Naive B cell (primary cell): ENCODE results near the gene RNU1-2. TPM values are rescaled to one million over a fixed set of nuclear protein-coding genes. Genes with fewer than 3 reads are reported as not detected.
"Not testable (repeated sequence)": the region's sequence is repeated elsewhere in the genome, so short reads cannot be mapped to it uniquely, and the experiment has no call there.

Experiments used
- ATAC-seq, 2 donors: fragments of 150-1000 bp; cut with Tn5 transposase; 2 replicates each; pipeline ENCODE4 v1.10.0; 2021; ENCODE audit warnings: low read depth in 2 of 2, mild to moderate bottlenecking in 2 of 2, moderate library complexity in 2 of 2
- DNase-seq: peaks from one replicate; pipeline ENCODE4 v3.0.0; 2022
- H3K27ac Mint-ChIP-seq, 6 donors: one replicate each; pipeline ENCODE4 v1.8.0; 2020 to 2022; ENCODE audit warnings: mild to moderate bottlenecking in 6 of 6, mixed read lengths in 6 of 6, moderate library complexity in 5 of 6, inconsistent platforms in 2 of 6
- H3K27me3 Mint-ChIP-seq, 3 donors: one replicate each; pipeline ENCODE4 v1.8.0; 2021 to 2022; ENCODE audit warnings: mixed read lengths in 3 of 3, mild to moderate bottlenecking in 1 of 3
- H3K36me3 Mint-ChIP-seq, 2 donors: one replicate each; pipeline ENCODE4 v1.8.0; 2020 to 2022; ENCODE audit warnings: mixed read lengths in 2 of 2, inconsistent platforms in 1 of 2, mild to moderate bottlenecking in 1 of 2
- H3K4me1 Mint-ChIP-seq, 3 donors: one replicate each; pipeline ENCODE4 v1.8.0; 2020 to 2022; ENCODE audit warnings: mixed read lengths in 3 of 3, inconsistent platforms in 1 of 3, mild to moderate bottlenecking in 1 of 3, moderate library complexity in 1 of 3
- H3K4me3 Mint-ChIP-seq, 8 donors: one replicate each; pipeline ENCODE4 v1.8.0; 2020 to 2022; ENCODE audit warnings: mild to moderate bottlenecking in 8 of 8, mixed read lengths in 8 of 8, moderate library complexity in 8 of 8, inconsistent platforms in 2 of 8
- H3K9me3 Mint-ChIP-seq, 7 donors: one replicate each; pipeline ENCODE4 v1.8.0; 2020 to 2022; ENCODE audit warnings: mixed read lengths in 7 of 7, mild to moderate bottlenecking in 5 of 7, inconsistent platforms in 2 of 7, moderate library complexity in 1 of 7
- polyA plus RNA-seq, 6 donors: library from polyadenylated mRNA; unstranded; fragments of 300-500 nt; fragmentation: Illumina TruSeq; gene quantifications; one replicate each; pipeline ENCODE4 v1.2.3, GENCODE V29; 2021; ENCODE audit warnings: low read depth in 6 of 6

Gene RNU1-2
- polyA plus RNA-seq, 6 donors from 2014 or later = 27.4 to 56.9 (median 45.9) TPM; not detected in 2

- not testable (repeated sequence) for ATAC-seq, DNase-seq, H3K36me3 Mint-ChIP-seq, H3K9me3 Mint-ChIP-seq, H3K27me3 Mint-ChIP-seq
- peaks cover 23 to 51% (median 26%) of the 10 kb centered on the region in 3 donors for H3K4me1 Mint-ChIP-seq
- peak overlapping the region in 3 of 6 donors; percentile 40 to 100 (median 100) for H3K27ac Mint-ChIP-seq
- H3K4me3 Mint-ChIP-seq = peak overlapping the region in 6 of 8 donors; percentile 46 to 94 (median 85)
These were observed 1.4 kb upstream of the RNU1-2 start for GRCh38 chr1:16894338-16894737.

- not testable (repeated sequence) for H3K27me3 Mint-ChIP-seq, DNase-seq, H3K36me3 Mint-ChIP-seq, H3K9me3 Mint-ChIP-seq, ATAC-seq
- Mint-ChIP-seq H3K4me3 (peak overlapping the region; percentile 73 to 94 (median 88)), H3K4me1 (peaks cover 23 to 43% (median 26%) of the 10 kb centered on the region in 3 donors), H3K27ac (peak overlapping the region; percentile 88 to 100 (median 100))
These were observed 565 bp upstream of the RNU1-2 start for GRCh38 chr1:16895233-16895597.

- not testable (repeated sequence) for H3K9me3 Mint-ChIP-seq, H3K27me3 Mint-ChIP-seq, H3K36me3 Mint-ChIP-seq
- peak in 1 of 2 donors; percentile 17 for ATAC-seq
- H3K4me3 Mint-ChIP-seq = peak overlapping the region; percentile 80 to 94 (median 89)
- H3K27ac Mint-ChIP-seq = peak overlapping the region; percentile 99 to 100 (median 100)
- peak; percentile 55 for DNase-seq
- peaks cover 33 to 39% (median 35%) of the 10 kb centered on the region in 3 donors for H3K4me1 Mint-ChIP-seq
These were observed 706 bp downstream of the RNU1-2 start for GRCh38 chr1:16896316-16897055.

- peak overlapping the region; percentile 54 to 100 (median 81) for H3K27ac Mint-ChIP-seq
- not testable (repeated sequence) for H3K36me3 Mint-ChIP-seq, ATAC-seq, DNase-seq, H3K27me3 Mint-ChIP-seq, H3K9me3 Mint-ChIP-seq
- peaks cover 34 to 43% (median 36%) of the 10 kb centered on the region in 3 donors for H3K4me1 Mint-ChIP-seq
- peak overlapping the region in 6 of 8 donors; percentile 13 to 80 (median 48) for H3K4me3 Mint-ChIP-seq
These were observed 1.9 kb downstream of the RNU1-2 start for GRCh38 chr1:16897653-16898052.

- not testable (repeated sequence) for DNase-seq, H3K9me3 Mint-ChIP-seq, ATAC-seq, H3K36me3 Mint-ChIP-seq, H3K27me3 Mint-ChIP-seq
- Mint-ChIP-seq H3K27ac (peak overlapping the region in 1 of 6 donors; percentile 100), H3K4me1 (peaks cover 34 to 50% (median 41%) of the 10 kb centered on the region in 3 donors), H3K4me3 (peak overlapping the region in 2 of 8 donors; percentile 13 to 48)
These were observed 2.5 kb downstream of the RNU1-2 start for GRCh38 chr1:16898298-16898697.

- H3K9me3 Mint-ChIP-seq, H3K4me3 Mint-ChIP-seq, ATAC-seq, DNase-seq, H3K36me3 Mint-ChIP-seq, H3K27me3 Mint-ChIP-seq, H3K27ac Mint-ChIP-seq: not testable (repeated sequence)
- peaks cover 34 to 57% (median 45%) of the 10 kb centered on the region in 3 donors for H3K4me1 Mint-ChIP-seq
These were observed 3.2 kb downstream of the RNU1-2 start for GRCh38 chr1:16899020-16899419.

- no peak for DNase-seq
These were observed 5.0 kb downstream of the RNU1-2 start for GRCh38 chr1:16900751-16901150.

GRCh38 chr1:16901371-16901770 is 5.6 kb downstream of the RNU1-2 start:
- Mint-ChIP-seq H3K4me3 (peak overlapping the region; percentile 7 to 81 (median 54)), H3K27ac (peak overlapping the region; percentile 27 to 93 (median 82)), H3K4me1 (peaks cover 17 to 47% (median 34%) of the 10 kb centered on the region in 3 donors)
- H3K27me3 Mint-ChIP-seq, ATAC-seq, H3K36me3 Mint-ChIP-seq, H3K9me3 Mint-ChIP-seq: not testable (repeated sequence)
- peak; percentile 55 for DNase-seq

More at GRCh38 chr1:16900751-16901150, 5.0 kb downstream of the RNU1-2 start:
- no peaks in the 10 kb centered on the region for H3K36me3 Mint-ChIP-seq
- H3K27me3 Mint-ChIP-seq = peaks cover 0 to 3% (median 1%) of the 10 kb centered on the region in 3 donors
- peak overlapping the region in 6 of 8 donors; percentile 9 to 81 (median 36) for H3K4me3 Mint-ChIP-seq
- no peaks in the 10 kb centered on the region for H3K9me3 Mint-ChIP-seq
- peak overlapping the region in 4 of 6 donors; percentile 27 to 93 (median 84) for H3K27ac Mint-ChIP-seq
- no peak for ATAC-seq
- peaks cover 22 to 53% (median 40%) of the 10 kb centered on the region in 3 donors for H3K4me1 Mint-ChIP-seq

- Mint-ChIP-seq H3K9me3 (peaks cover 0 to 5% (median 0%) of the 10 kb centered on the region in 7 donors), H3K4me3 (peak overlapping the region in 3 of 8 donors; percentile 32 to 77 (median 42)), H3K27ac (peak overlapping the region in 2 of 6 donors; percentile 36 to 42), H3K36me3 (no peaks in the 10 kb centered on the region), H3K4me1 (peaks cover under 1 to 33% (median 30%) of the 10 kb centered on the region in 3 donors), H3K27me3 (no peaks in the 10 kb centered on the region)
- ATAC-seq (no peak), DNase-seq (no peak)
These were observed 7.3 kb downstream of the RNU1-2 start for GRCh38 chr1:16903054-16903453.

GRCh38 chr1:16903458-16903796 is 7.6 kb downstream of the RNU1-2 start:
- Mint-ChIP-seq H3K27me3 (no peaks in the 10 kb centered on the region), H3K9me3 (peaks cover 0 to 5% (median 0%) of the 10 kb centered on the region in 7 donors), H3K4me3 (no peak overlapping the region), H3K36me3 (no peaks in the 10 kb centered on the region), H3K27ac (no peak overlapping the region), H3K4me1 (peaks cover under 1 to 33% (median 31%) of the 10 kb centered on the region in 3 donors)
- DNase-seq = no peak
- no peak for ATAC-seq

- no peaks in the 10 kb centered on the region for H3K27me3 Mint-ChIP-seq
- DNase-seq = peak; percentile 100
- peaks cover 5 to 34% (median 31%) of the 10 kb centered on the region in 3 donors for H3K4me1 Mint-ChIP-seq
- no peak overlapping the region for H3K27ac Mint-ChIP-seq
- H3K9me3 Mint-ChIP-seq = peaks cover 0 to 5% (median 0%) of the 10 kb centered on the region in 7 donors
- H3K4me3 Mint-ChIP-seq = no peak overlapping the region
- H3K36me3 Mint-ChIP-seq = no peaks in the 10 kb centered on the region
- peak; percentile 88 for ATAC-seq
These were observed 8.9 kb downstream of the RNU1-2 start for GRCh38 chr1:16904560-16905109.

GRCh38 chr1:16905110-16905867 is 9.5 kb downstream of the RNU1-2 start:
- Mint-ChIP-seq H3K27me3 (no peaks in the 10 kb centered on the region), H3K27ac (no peak overlapping the region), H3K4me1 (peaks cover 9 to 39% (median 36%) of the 10 kb centered on the region in 3 donors), H3K36me3 (no peaks in the 10 kb centered on the region), H3K9me3 (peaks cover 0 to 5% (median 0%) of the 10 kb centered on the region in 7 donors), H3K4me3 (no peak overlapping the region)
- DNase-seq (peak; percentile 58), ATAC-seq (peak; percentile 63 to 71)
